HFF-Myc (cell line): ENCODE results near the gene LTB4R2.

Experiments used
- DNase-seq: peaks from one replicate; pipeline ENCODE4 v3.0.0-alpha.2; 2011; ENCODE audit warnings: low read depth; ENCODE audit errors: extremely low read depth
- H3K4me3 ChIP-seq: replicated peaks from 2 replicates; pipeline ENCODE4 v1.5.1; 2011; ENCODE audit warnings: low read depth, mild to moderate bottlenecking, control low read depth, low read length
- CTCF ChIP-seq: IDR thresholded peaks from 2 replicates; pipeline ENCODE4 v1.5.1; 2012; ENCODE audit warnings: mild to moderate bottlenecking, low read depth, low read length, control low read depth; ENCODE audit errors: missing control alignments

LTB4R2 gene

GRCh38 chr14:24270537-24271133 is 39.3 kb upstream of the LTB4R2 start:
- TF ChIP-seq CTCF, result no peak
- peak overlapping the region; percentile 89 for H3K4me3 ChIP-seq
- DNase-seq, result no peak

- peak; percentile 57 for DNase-seq
- peak; percentile 58 for TF ChIP-seq CTCF
- H3K4me3 ChIP-seq, result peak within 1 kb of the TSS; percentile 89
These were observed 38.7 kb upstream of the LTB4R2 start, which contains the start of gene RABGGTA for GRCh38 chr14:24271134-24271833. TSS of gene RABGGTA (minus strand) at chr14:24271597. CDS start at chr14:24271115, 482 bp downstream.

GRCh38 chr14:24271834-24272263 is 38.1 kb upstream of the LTB4R2 start:
- H3K4me3 ChIP-seq, result peak overlapping the region; percentile 89
- TF ChIP-seq CTCF, result no peak
- DNase-seq, result no peak

GRCh38 chr14:24272467-24272866 is 37.5 kb upstream of the LTB4R2 start:
- no peak overlapping the region for H3K4me3 ChIP-seq

GRCh38 chr14:24273422-24273998 is 36.4 kb upstream of the LTB4R2 start:
- H3K4me3 ChIP-seq, result no peak overlapping the region
- DNase-seq, result no peak
- TF ChIP-seq CTCF, result no peak

More at GRCh38 chr14:24272467-24272866, 37.5 kb upstream of the LTB4R2 start:
- no peak for DNase-seq
- no peak for TF ChIP-seq CTCF

- TF ChIP-seq CTCF, result no peak
- DNase-seq, result no peak
- H3K4me3 ChIP-seq, result no peak overlapping the region
These were observed 35.8 kb upstream of the LTB4R2 start for GRCh38 chr14:24274101-24274543.
